ENCODE measurements around the gene WDR13. TPM values are rescaled to one million over a fixed set of nuclear protein-coding genes. Genes with fewer than 3 reads are reported as not detected.

Gene WDR13
- total and polyA plus RNA-seq, 2 experiments from 2014 or later = 117 to 167 TPM

GRCh38 chrX:48601741-48602394 is 4.6 kb downstream of the WDR13 start:
- no peaks in the 10 kb centered on the region for H3K27me3 ChIP-seq
- no peak for TF ChIP-seq EZH2 (IDR thresholded peaks at IDR 0.05; ENCODE audit: borderline replicate concordance)
- no peak for TF ChIP-seq EZH2phosphoT487 (IDR thresholded peaks at IDR 0.05; ENCODE audit: low read depth, severe bottlenecking, unreplicated experiment)
- TF ChIP-seq, protein P1, sequence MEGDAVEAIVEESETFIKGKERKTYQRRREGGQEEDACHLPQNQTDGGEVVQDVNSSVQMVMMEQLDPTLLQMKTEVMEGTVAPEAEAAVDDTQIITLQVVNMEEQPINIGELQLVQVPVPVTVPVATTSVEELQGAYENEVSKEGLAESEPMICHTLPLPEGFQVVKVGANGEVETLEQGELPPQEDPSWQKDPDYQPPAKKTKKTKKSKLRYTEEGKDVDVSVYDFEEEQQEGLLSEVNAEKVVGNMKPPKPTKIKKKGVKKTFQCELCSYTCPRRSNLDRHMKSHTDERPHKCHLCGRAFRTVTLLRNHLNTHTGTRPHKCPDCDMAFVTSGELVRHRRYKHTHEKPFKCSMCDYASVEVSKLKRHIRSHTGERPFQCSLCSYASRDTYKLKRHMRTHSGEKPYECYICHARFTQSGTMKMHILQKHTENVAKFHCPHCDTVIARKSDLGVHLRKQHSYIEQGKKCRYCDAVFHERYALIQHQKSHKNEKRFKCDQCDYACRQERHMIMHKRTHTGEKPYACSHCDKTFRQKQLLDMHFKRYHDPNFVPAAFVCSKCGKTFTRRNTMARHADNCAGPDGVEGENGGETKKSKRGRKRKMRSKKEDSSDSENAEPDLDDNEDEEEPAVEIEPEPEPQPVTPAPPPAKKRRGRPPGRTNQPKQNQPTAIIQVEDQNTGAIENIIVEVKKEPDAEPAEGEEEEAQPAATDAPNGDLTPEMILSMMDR (IDR thresholded peaks at IDR 0.05; ENCODE audit: poor library complexity) = no peak
- no peaks in the 10 kb centered on the region for H3K36me3 ChIP-seq (replicated peaks; ENCODE audit: insufficient read depth, low read depth)
- WGBS (ENCODE audit: low lambda C conversion rate, missing lambda C conversion rate) = 81% methylated on average over 17 of the region's 17 CpGs
- H3K79me2 ChIP-seq = no peaks in the 10 kb centered on the region
- DNase-seq (ENCODE audit: low spot score) = no peak
- H3K4me1 ChIP-seq (ENCODE audit: insufficient read depth) = no peaks in the 10 kb centered on the region
- no peak overlapping the region for H3K4me2 ChIP-seq
- H2AFZ ChIP-seq = no peak overlapping the region
- H3K4me3 ChIP-seq = no peak overlapping the region
- H3K9me2 ChIP-seq (replicated peaks; ENCODE audit: insufficient read depth) = no peaks in the 10 kb centered on the region
- no peak overlapping the region for H3K27ac ChIP-seq
- no peaks in the 10 kb centered on the region for H4K20me1 ChIP-seq (ENCODE audit: insufficient read depth, poor library complexity, severe bottlenecking)
- no peaks in the 10 kb centered on the region for H3K9me3 ChIP-seq (ENCODE audit: low read depth)

DNA sequence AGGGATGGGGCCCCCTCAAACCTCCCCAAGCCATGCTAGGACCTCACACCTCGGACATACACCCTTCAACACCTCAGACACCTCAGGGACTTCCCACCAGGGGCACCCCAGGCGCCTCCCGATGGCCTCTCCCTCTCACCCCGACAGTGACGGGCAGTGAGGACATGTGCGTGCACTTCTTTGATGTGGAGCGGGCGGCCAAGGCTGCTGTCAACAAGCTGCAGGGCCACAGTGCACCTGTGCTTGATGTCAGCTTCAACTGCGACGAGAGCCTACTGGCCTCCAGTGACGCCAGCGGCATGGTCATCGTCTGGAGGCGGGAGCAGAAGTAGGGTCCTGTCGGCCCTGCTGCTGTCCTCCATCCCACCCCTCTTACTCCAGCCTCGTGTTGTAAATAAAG is 7.4 kb downstream of the WDR13 start:
- Histone ChIP-seq H3K79me2 (no peaks in the 10 kb centered on the region), H3K4me2 (no peak overlapping the region), H3K4me3 (no peak overlapping the region), H3K36me3 (replicated peaks; ENCODE audit: insufficient read depth, low read depth) (no peaks in the 10 kb centered on the region), H2AFZ (no peak overlapping the region), H4K20me1 (ENCODE audit: insufficient read depth, poor library complexity, severe bottlenecking) (no peaks in the 10 kb centered on the region), H3K27me3 (no peaks in the 10 kb centered on the region), H3K9me2 (replicated peaks; ENCODE audit: insufficient read depth) (no peaks in the 10 kb centered on the region), H3K27ac (no peak overlapping the region), H3K9me3 (ENCODE audit: low read depth) (no peaks in the 10 kb centered on the region), H3K4me1 (ENCODE audit: insufficient read depth) (no peaks in the 10 kb centered on the region)
- 90% methylated on average over 16 of the region's 16 CpGs for WGBS (ENCODE audit: low lambda C conversion rate, missing lambda C conversion rate)
- no peak for DNase-seq (ENCODE audit: low spot score)
- TF ChIP-seq EZH2 (IDR thresholded peaks at IDR 0.05; ENCODE audit: borderline replicate concordance) (no peak), EZH2phosphoT487 (IDR thresholded peaks at IDR 0.05; ENCODE audit: low read depth, severe bottlenecking, unreplicated experiment) (no peak)
- TF ChIP-seq, protein P1 (IDR thresholded peaks at IDR 0.05; ENCODE audit: poor library complexity) = no peak

DNA sequence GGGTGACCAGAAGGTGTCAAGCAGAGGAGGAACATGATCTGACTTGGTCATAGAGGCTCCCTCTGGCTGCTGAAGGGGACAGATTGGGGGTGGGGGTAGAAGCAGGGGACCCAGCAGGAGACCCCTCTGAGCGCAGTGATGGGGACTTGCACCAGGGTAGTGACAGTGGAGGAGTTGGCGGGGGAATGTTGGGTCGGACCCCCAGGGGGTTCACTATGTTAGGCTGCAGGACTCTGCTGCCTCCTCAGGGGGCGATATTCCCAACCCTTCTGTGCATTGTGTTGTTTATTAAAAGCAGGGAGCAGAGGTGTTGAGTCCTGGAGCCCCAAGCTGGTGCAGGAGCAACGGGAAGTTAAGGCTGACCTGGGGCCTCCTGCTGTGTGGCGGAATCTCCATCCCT is 8.8 kb downstream of the WDR13 start:
- Histone ChIP-seq H2AFZ (no peak overlapping the region), H3K36me3 (replicated peaks; ENCODE audit: insufficient read depth, low read depth) (no peaks in the 10 kb centered on the region), H3K4me2 (no peak overlapping the region), H3K27ac (no peak overlapping the region), H4K20me1 (ENCODE audit: insufficient read depth, poor library complexity, severe bottlenecking) (no peaks in the 10 kb centered on the region), H3K79me2 (no peaks in the 10 kb centered on the region), H3K9me3 (ENCODE audit: low read depth) (no peaks in the 10 kb centered on the region), H3K9me2 (replicated peaks; ENCODE audit: insufficient read depth) (no peaks in the 10 kb centered on the region), H3K27me3 (no peaks in the 10 kb centered on the region), H3K4me1 (ENCODE audit: insufficient read depth) (no peaks in the 10 kb centered on the region), H3K4me3 (no peak overlapping the region)
- TF ChIP-seq EZH2 (IDR thresholded peaks at IDR 0.05; ENCODE audit: borderline replicate concordance) (no peak), EZH2phosphoT487 (IDR thresholded peaks at IDR 0.05; ENCODE audit: low read depth, severe bottlenecking, unreplicated experiment) (no peak)
- TF ChIP-seq, protein P1 (IDR thresholded peaks at IDR 0.05; ENCODE audit: poor library complexity) = no peak
- 80% methylated on average over 6 of the region's 6 CpGs for WGBS (ENCODE audit: low lambda C conversion rate, missing lambda C conversion rate)
- DNase-seq (ENCODE audit: low spot score) = no peak
